ENCODE data around the gene PPP6R2. TPM values are rescaled to one million over a fixed set of nuclear protein-coding genes. Genes with fewer than 3 reads are reported as not detected.

Gene PPP6R2
- total and polyA plus RNA-seq, 2 donors (not counting 3 experiments of a cell fraction or from before 2014, with no cell fraction given), result 38.6 to 54.6 TPM

GRCh38 chr22:50479721-50480120 is 136.6 kb downstream of the PPP6R2 start:
- Histone ChIP-seq H3K9ac (replicated peaks; ENCODE audit: extremely low read depth, insufficient read depth, low read length) (no peak overlapping the region), H2AFZ (ENCODE audit: low read depth, low read length) (no peak overlapping the region), H3K4me2 (ENCODE audit: insufficient read depth, low read length) (no peak overlapping the region), H3K36me3 (ENCODE audit: control insufficient read depth in 2 of 2, extremely low read depth in 1 of 2, insufficient read depth in 2 of 2, low read length in 2 of 2) (no peaks in the 10 kb centered on the region), H3K4me3 (replicated peaks in 1 of 3; ENCODE audit: insufficient read depth in 1 of 3, low read depth in 1 of 3, low read length in 3 of 3) (no peak overlapping the region), H3K27ac (ENCODE audit: insufficient read depth, low read depth, low read length) (no peak overlapping the region), H3K4me1 (ENCODE audit: control insufficient read depth, extremely low read depth, insufficient read depth, low read length) (no peaks in the 10 kb centered on the region), H3K27me3 (ENCODE audit: control insufficient read depth in 2 of 2, insufficient read depth in 2 of 2, low read length in 2 of 2) (peaks cover 10 to 22% of the 10 kb centered on the region in 2 experiments), H3K9me1 (replicated peaks; ENCODE audit: control insufficient read depth, extremely low read depth, insufficient read depth, low read length) (no peaks in the 10 kb centered on the region), H3K79me2 (ENCODE audit: control insufficient read depth, insufficient read depth, low read length) (no peaks in the 10 kb centered on the region), H3K9me3 (replicated peaks; ENCODE audit: control insufficient read depth, insufficient read depth, low read length) (no peaks in the 10 kb centered on the region), H4K20me1 (replicated peaks; ENCODE audit: control insufficient read depth, extremely low read depth, insufficient read depth, low read length) (no peaks in the 10 kb centered on the region)
- DNase-seq (ENCODE audit: low read depth, low spot score) (no peak), FAIRE-seq (no peak)
- BruUV-seq (replicated peaks), result no TSS peak
- ChIA-PET POLR2A (no interaction called here), CTCF (interaction anchor here (1.1 to 1.2 kb wide), 2 partner anchors 18 to 28 kb away, joined by 3 to 4 read pairs; partner anchors contain the start of gene LMF2)
- intact Hi-C loops (cut with micrococcal nuclease), result no loop called here
- dilution Hi-C loops (cut with MboI; ENCODE audit: extremely low pct_ligation_motif_present, low sequenced_read_pairs), result no loop called here
- no peak for TF ChIP-seq POLR2AphosphoS5 (IDR thresholded peaks at IDR 0.05; ENCODE audit: insufficient read depth, low read depth, low read length)
- no peak for TF ChIP-seq JUN (IDR thresholded peaks at IDR 0.05; ENCODE audit: borderline replicate concordance, insufficient read depth, insufficient read length, low read depth)

GRCh38 chr22:50481045-50481439 is 137.9 kb downstream of the PPP6R2 start:
- H3K4me2 ChIP-seq (ENCODE audit: insufficient read depth, low read length), result peak overlapping the region; percentile 16
- intact Hi-C loops (cut with micrococcal nuclease) (no loop called here), dilution Hi-C loops (cut with MboI; ENCODE audit: extremely low pct_ligation_motif_present, low sequenced_read_pairs) (no loop called here)
- ChIA-PET CTCF (interaction anchor here (1.1 kb wide), 1 partner anchor 27 kb away, joined by 3 read pairs; the partner anchor contains the start of gene LMF2), POLR2A (no interaction called here)
- no peak for TF ChIP-seq POLR2A (IDR thresholded peaks at IDR 0.05; ENCODE audit: low read depth, low read length)
- peak; percentile 35 for TF ChIP-seq EZH2 (IDR thresholded peaks at IDR 0.05; ENCODE audit: borderline replicate concordance, low read depth, low read length, severe bottlenecking)
- no peak for TF ChIP-seq JUN (IDR thresholded peaks at IDR 0.05; ENCODE audit: borderline replicate concordance, insufficient read depth, insufficient read length, low read depth)
- H2AFZ ChIP-seq (ENCODE audit: low read depth, low read length), result peak overlapping the region; percentile 36
- H3K79me2 ChIP-seq (ENCODE audit: control insufficient read depth, insufficient read depth, low read length), result no peaks in the 10 kb centered on the region
- H3K9me1 ChIP-seq (replicated peaks; ENCODE audit: control insufficient read depth, extremely low read depth, insufficient read depth, low read length), result no peaks in the 10 kb centered on the region
- no TSS peak for BruUV-seq (replicated peaks)
- H3K36me3 ChIP-seq (ENCODE audit: control insufficient read depth in 2 of 2, extremely low read depth in 1 of 2, insufficient read depth in 2 of 2, low read length in 2 of 2), result no peaks in the 10 kb centered on the region
- DNase-seq (ENCODE audit: low read depth, low spot score) (no peak), FAIRE-seq (no peak)
- H3K9ac ChIP-seq (replicated peaks; ENCODE audit: extremely low read depth, insufficient read depth, low read length), result no peak overlapping the region
- H3K4me3 ChIP-seq (replicated peaks in 1 of 3; ENCODE audit: insufficient read depth in 1 of 3, low read depth in 1 of 3, low read length in 3 of 3), result peak overlapping the region in 2 of 3 experiments; percentile 22 to 31
- peaks cover 10 to 22% of the 10 kb centered on the region in 2 experiments for H3K27me3 ChIP-seq (ENCODE audit: control insufficient read depth in 2 of 2, insufficient read depth in 2 of 2, low read length in 2 of 2)
- no peaks in the 10 kb centered on the region for H3K4me1 ChIP-seq (ENCODE audit: control insufficient read depth, extremely low read depth, insufficient read depth, low read length)
- H4K20me1 ChIP-seq (replicated peaks; ENCODE audit: control insufficient read depth, extremely low read depth, insufficient read depth, low read length), result no peaks in the 10 kb centered on the region
- no peaks in the 10 kb centered on the region for H3K9me3 ChIP-seq (replicated peaks; ENCODE audit: control insufficient read depth, insufficient read depth, low read length)
- H3K27ac ChIP-seq (ENCODE audit: insufficient read depth, low read depth, low read length), result no peak overlapping the region
